Cardiac atrium fibroblast (primary cell): Measurements from ENCODE around the gene BORCS6. TPM values are rescaled to one million over a fixed set of nuclear protein-coding genes. Genes with fewer than 3 reads are reported as not detected.

Experiments
- total RNA-seq: library from RNA; depleted of rRNA; stranded (reverse); fragments of >200 nt; gene quantifications from 2 replicates; pipeline ENCODE4 v1.2.3, GENCODE V29; 2015

BORCS6 gene
- 4.2 and 9.4 TPM in 2 replicates for total RNA-seq

GRCh38 chr17:8189711-8190477 lies at the start of gene BORCS6:
BORCS6 (minus strand) TSS chr17:8190180; CDS start chr17:8190140, 40 bp downstream.

DNA sequence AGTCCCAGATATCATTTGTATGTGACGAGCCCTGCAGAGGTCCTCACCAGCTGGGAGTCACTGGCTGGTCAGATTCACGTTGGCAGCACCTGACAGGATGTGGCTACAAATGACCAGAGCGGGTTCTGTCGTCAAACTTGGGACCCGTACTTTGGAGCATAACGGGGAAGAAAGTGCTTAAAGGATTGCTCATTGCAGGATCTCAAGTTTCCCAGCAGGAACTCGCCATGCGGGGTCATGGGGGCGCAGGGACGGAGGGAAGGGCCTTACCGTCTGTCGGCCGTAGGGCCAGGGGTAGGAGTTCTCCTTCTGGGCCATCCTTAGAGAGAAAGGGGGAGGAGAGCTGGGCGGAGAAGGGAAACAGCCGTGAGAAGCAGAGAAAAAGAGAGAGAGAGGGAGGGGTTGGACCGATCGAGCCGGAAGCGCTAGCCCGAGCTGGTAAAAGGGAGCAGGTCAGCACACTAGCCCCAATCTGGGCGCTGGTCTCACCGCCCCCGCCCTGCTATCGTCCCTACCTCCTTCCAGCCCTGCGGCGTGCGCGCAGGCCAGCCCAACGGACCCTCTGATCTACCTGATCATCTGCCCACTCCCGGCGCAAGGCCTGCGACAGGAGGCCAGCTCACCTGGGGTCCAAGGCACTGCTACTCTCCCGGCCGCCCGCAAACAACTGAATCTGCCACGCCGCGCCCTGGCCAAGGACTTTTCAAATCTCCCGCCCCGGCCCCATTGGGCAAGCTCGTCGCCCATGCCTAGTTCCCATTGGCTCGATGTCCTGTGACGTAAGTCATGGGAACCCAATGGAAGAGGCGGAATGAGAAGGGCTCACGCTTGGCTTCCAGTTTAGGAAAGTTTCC lies 20.2 kb upstream of the BORCS6 start, which contains the start of gene AURKB:
AURKB (minus strand) TSS at position 669 of the 854 bp plus-strand sequence; CDS start at position 318, 351 bp downstream.

GRCh38 chr17:8176197-8176940 lies 13.6 kb downstream of the BORCS6 start, which contains the start of gene TMEM107:
TMEM107 (minus strand) TSS chr17:8176380; CDS start chr17:8176286, 94 bp downstream.

DNA sequence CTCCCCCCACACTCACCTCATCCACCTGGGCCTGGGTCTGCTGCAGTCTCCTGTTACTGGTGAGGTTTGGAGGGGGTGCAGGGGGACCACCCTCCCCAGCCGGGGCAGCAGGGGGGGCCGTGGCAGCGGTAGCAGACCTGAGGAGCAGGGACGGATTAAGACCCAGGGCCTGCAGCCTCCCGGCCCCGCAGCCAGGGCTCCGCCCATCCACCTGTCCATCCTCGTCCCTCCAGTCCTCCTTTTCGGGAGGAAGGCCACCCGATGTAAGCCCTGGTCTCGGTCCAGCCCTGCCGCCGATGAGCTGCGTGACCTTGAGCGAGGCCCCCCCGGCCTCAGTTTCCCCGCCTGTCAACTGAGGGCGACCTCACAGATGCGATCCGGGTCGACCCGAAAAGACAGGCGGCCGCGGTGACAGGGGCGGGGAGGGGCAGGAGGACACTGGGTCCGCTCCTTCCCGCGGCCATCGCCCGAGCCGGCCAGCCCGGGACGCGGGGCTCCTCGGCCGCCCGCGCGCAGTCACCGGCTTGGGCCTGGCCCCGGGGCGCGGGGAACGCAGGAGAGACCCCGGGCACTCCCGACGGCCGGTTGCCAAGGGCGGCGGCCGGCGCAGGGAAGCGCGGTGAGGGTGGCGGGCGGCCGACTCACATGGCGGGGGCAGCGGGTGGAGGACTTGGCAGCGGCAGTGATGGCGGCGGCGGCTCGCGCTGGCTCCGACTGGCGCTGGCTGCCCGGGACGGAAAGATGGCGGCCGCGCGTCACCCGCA lies 27.6 kb downstream of the BORCS6 start, which contains the start of gene VAMP2:
VAMP2 (minus strand) TSS at position 716 of the 764 bp plus-strand sequence; CDS start at position 647, 69 bp downstream.

GRCh38 chr17:8152112-8152775 lies 37.7 kb downstream of the BORCS6 start, which contains the start of gene PER1:
PER1 (minus strand) TSS chr17:8152404; CDS start chr17:8150706, 1,698 bp downstream.

Other genes with a start within 250 kb of the BORCS6 start
- gene GUCY2D, start 187.6 kb downstream of the BORCS6 start, total RNA-seq: not detected in 2 replicates
- 0.16 and 0.36 TPM in 2 replicates for gene ALOX15B, start 151.1 kb downstream of the BORCS6 start, total RNA-seq
- not detected in 2 replicates for gene ALOX12B, start 102.5 kb downstream of the BORCS6 start, total RNA-seq
- not detected in 2 replicates for gene ALOXE3, start 71.7 kb downstream of the BORCS6 start, total RNA-seq
- gene HES7, start 66.1 kb downstream of the BORCS6 start, total RNA-seq: not detected in 2 replicates
- 30.0 and 61.0 TPM in 2 replicates for gene PER1, start 37.8 kb downstream of the BORCS6 start, total RNA-seq
- 3.9 and 8.5 TPM in 2 replicates for gene VAMP2, start 27.2 kb downstream of the BORCS6 start, total RNA-seq
- gene TMEM107, start 13.8 kb downstream of the BORCS6 start, total RNA-seq: 16.8 and 24.0 TPM in 2 replicates
- 7.0 and 10.3 TPM in 2 replicates for gene AURKB, start 20.4 kb upstream of the BORCS6 start, total RNA-seq
- gene CTC1, start 57.9 kb upstream of the BORCS6 start, total RNA-seq: 2.3 and 5.0 TPM in 2 replicates
- 16.4 and 26.9 TPM in 2 replicates for gene PFAS, start 59.1 kb upstream of the BORCS6 start, total RNA-seq
- 15.0 and 16.5 TPM in 2 replicates for gene RANGRF, start 98.5 kb upstream of the BORCS6 start, total RNA-seq
- 0.16 and 1.3 TPM in 2 replicates for gene SLC25A35, start 105.2 kb upstream of the BORCS6 start, total RNA-seq
- 0.36 and 4.1 TPM in 2 replicates for gene ARHGEF15, start 120.1 kb upstream of the BORCS6 start, total RNA-seq
- gene ODF4, start 149.7 kb upstream of the BORCS6 start, total RNA-seq: not detected in 2 replicates
- gene RPL26, start 193.0 kb upstream of the BORCS6 start, total RNA-seq: 3,787 and 4,331 TPM in 2 replicates
- not detected in 2 replicates for gene RNF222, start 207.6 kb upstream of the BORCS6 start, total RNA-seq
- gene NDEL1, start 245.7 kb upstream of the BORCS6 start, total RNA-seq: 74.5 and 79.3 TPM in 2 replicates